ENCODE data around the gene ITGA6.

DNA sequence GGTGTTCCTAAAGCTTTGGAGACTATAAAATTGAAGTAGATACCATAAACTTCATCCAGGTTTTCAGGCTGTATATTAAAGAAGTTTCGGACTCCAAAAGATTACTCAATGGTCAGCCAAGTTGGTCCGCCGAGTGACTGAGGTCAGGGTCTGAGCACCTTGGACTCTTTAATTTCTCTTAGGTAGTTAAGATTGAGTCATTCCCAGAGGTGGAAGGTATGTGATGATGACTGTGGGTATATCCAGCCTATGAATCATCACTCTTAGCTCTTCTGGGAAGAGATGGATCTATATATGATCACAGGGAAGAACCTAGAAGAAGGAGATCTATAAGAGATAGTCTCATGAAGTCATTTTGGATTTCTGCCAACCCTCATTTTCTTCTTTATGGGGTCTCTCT lies 3.3 kb downstream of the ITGA6 start:
- TF ChIP-seq, protein P1, sequence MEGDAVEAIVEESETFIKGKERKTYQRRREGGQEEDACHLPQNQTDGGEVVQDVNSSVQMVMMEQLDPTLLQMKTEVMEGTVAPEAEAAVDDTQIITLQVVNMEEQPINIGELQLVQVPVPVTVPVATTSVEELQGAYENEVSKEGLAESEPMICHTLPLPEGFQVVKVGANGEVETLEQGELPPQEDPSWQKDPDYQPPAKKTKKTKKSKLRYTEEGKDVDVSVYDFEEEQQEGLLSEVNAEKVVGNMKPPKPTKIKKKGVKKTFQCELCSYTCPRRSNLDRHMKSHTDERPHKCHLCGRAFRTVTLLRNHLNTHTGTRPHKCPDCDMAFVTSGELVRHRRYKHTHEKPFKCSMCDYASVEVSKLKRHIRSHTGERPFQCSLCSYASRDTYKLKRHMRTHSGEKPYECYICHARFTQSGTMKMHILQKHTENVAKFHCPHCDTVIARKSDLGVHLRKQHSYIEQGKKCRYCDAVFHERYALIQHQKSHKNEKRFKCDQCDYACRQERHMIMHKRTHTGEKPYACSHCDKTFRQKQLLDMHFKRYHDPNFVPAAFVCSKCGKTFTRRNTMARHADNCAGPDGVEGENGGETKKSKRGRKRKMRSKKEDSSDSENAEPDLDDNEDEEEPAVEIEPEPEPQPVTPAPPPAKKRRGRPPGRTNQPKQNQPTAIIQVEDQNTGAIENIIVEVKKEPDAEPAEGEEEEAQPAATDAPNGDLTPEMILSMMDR (IDR thresholded peaks at IDR 0.05): no peak
- TF ChIP-seq POLR2AphosphoS5 (IDR thresholded peaks at IDR 0.05): no peak
- no peak for TF ChIP-seq POLR2A (IDR thresholded peaks at IDR 0.05)
- no peak for TF ChIP-seq EP300 (IDR thresholded peaks at IDR 0.05)

All from upper lobe of left lung (tissue), 4 donors.